ENCODE measurements around the gene P2RY2. TPM values are rescaled to one million over a fixed set of nuclear protein-coding genes. Genes with fewer than 3 reads are reported as not detected.

P2RY2 gene
- total and polyA plus RNA-seq, 10 of the 15 experiments (the other 5 are each of a cell fraction or from before 2014, with no cell fraction given) = 0.03 to 0.23 (median 0.17) TPM; not detected in 7

DNA sequence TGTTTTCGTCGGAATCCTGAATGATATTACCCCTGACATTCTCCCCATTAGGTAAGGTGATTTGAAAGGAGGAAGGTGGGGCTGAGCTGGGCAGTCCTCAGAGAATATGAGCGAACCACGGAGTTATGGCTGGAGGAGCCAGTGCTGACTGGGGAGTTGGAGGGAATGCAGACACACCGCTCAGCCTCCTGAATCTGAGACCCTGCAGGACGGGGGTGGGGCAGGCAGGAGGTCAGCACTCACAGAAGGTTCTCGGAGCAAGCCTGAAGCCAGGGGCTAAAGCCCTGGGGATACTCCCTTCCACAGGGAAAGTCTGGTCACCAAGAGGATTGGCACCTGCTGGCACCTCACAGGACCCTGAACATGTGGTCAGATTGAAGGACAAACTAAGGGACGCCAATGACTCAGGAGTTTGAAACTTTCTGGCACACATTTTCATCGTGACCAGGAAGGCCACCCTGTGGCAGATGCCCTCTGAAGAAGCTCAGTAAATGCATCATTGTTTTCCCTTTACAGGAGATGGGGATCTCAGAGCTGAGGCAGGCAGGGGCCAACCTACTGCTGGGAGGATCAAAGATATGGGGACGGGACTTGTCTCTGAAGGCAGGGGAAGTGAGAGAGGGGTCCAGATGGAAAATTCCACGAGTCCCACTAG, 49.0 kb upstream of the P2RY2 start (continued):
- TF ChIP-seq, protein P1, sequence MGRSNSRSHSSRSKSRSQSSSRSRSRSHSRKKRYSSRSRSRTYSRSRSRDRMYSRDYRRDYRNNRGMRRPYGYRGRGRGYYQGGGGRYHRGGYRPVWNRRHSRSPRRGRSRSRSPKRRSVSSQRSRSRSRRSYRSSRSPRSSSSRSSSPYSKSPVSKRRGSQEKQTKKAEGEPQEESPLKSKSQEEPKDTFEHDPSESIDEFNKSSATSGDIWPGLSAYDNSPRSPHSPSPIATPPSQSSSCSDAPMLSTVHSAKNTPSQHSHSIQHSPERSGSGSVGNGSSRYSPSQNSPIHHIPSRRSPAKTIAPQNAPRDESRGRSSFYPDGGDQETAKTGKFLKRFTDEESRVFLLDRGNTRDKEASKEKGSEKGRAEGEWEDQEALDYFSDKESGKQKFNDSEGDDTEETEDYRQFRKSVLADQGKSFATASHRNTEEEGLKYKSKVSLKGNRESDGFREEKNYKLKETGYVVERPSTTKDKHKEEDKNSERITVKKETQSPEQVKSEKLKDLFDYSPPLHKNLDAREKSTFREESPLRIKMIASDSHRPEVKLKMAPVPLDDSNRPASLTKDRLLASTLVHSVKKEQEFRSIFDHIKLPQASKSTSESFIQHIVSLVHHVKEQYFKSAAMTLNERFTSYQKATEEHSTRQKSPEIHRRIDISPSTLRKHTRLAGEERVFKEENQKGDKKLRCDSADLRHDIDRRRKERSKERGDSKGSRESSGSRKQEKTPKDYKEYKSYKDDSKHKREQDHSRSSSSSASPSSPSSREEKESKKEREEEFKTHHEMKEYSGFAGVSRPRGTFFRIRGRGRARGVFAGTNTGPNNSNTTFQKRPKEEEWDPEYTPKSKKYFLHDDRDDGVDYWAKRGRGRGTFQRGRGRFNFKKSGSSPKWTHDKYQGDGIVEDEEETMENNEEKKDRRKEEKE (IDR thresholded peaks at IDR 0.05) = no peak
- no peak for TF ChIP-seq TCF7 (IDR thresholded peaks at IDR 0.05; ENCODE audit: borderline replicate concordance)
- no peak for TF ChIP-seq CHD2 (IDR thresholded peaks at IDR 0.05; ENCODE audit: borderline replicate concordance, low read depth, low read length)
- no peak for TF ChIP-seq SREBF1 (IDR thresholded peaks at IDR 0.05; ENCODE audit: low read length)
- TF ChIP-seq ZNF384 (IDR thresholded peaks at IDR 0.05; ENCODE audit: borderline replicate concordance, low read depth, low read length) = no peak
- TF ChIP-seq BMI1 (IDR thresholded peaks at IDR 0.05; ENCODE audit: borderline replicate concordance) = no peak
- no peak for TF ChIP-seq IRF4 (IDR thresholded peaks at IDR 0.05; ENCODE audit: low read depth, low read length)

DNA sequence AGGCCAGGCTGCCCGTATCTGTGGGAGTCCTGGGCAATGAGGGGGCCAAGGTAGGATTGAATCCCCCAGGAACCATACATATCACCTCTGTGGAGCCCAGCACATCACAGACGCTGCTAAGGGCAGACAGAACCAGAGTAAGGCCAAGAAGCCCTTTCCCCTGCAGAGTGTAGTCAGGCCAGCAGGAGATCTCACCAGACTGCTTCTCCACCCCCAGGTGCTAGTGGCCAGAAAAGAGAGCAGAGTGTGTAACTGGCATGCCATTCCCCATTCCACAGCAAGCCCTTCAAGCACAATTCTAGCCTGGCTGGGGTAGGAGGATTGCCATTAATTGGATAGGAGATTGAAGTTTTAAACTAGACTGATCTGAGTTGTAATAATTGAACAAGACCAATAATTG, 47.9 kb upstream of the P2RY2 start:
- Histone ChIP-seq H3K36me3 (ENCODE audit: control insufficient read depth in 2 of 2, insufficient read depth in 2 of 2, low read length in 1 of 2) (no peaks in the 10 kb centered on the region), H3K4me3 (no peak overlapping the region), H3K4me1 (ENCODE audit: control insufficient read depth, insufficient read depth, low read length) (peaks cover 35% of the 10 kb centered on the region), H2AFZ (ENCODE audit: control insufficient read depth, low read depth, low read length) (no peak overlapping the region), H3K79me2 (ENCODE audit: control insufficient read depth, insufficient read depth, low read length) (no peaks in the 10 kb centered on the region), H4K20me1 (ENCODE audit: control insufficient read depth, insufficient read depth) (no peaks in the 10 kb centered on the region), H3K9me3 (replicated peaks; ENCODE audit: control insufficient read depth, insufficient read depth, low read length) (no peaks in the 10 kb centered on the region), H3K9ac (ENCODE audit: control insufficient read depth, insufficient read depth, low read length) (no peak overlapping the region), H3K27me3 (replicated peaks in 1 of 2; ENCODE audit: control insufficient read depth in 2 of 2, insufficient read depth in 2 of 2, low read length in 1 of 2) (no peaks in the 10 kb centered on the region), H3K27ac (ENCODE audit: control insufficient read depth, insufficient read depth) (no peak overlapping the region), H3K4me2 (ENCODE audit: control insufficient read depth, insufficient read depth) (no peak overlapping the region)
- CTCF ChIA-PET = interaction anchor here (1.1 to 1.3 kb wide), 2 partner anchors 9 to 17 kb away, joined by 3 to 5 read pairs; no protein-coding TSS in a partner anchor
- SMC1A ChIA-PET (ENCODE audit: uncharacterized antibody, unreplicated experiment) = interaction anchor here (26.8 kb wide), 1 partner anchor 20 kb away, joined by 926 read pairs; the partner anchor contains the start of gene FCHSD2
- TF ChIP-seq CBX5 (IDR thresholded peaks at IDR 0.05; ENCODE audit: low read depth) (no peak), RFX5 (IDR thresholded peaks at IDR 0.05; ENCODE audit: low read depth, low read length) (no peak), STAT3 (IDR thresholded peaks at IDR 0.05; ENCODE audit: low read depth, low read length) (no peak), HCFC1 (IDR thresholded peaks at IDR 0.05; ENCODE audit: low read length) (no peak), TBL1XR1 (IDR thresholded peaks at IDR 0.05; ENCODE audit: low read depth, low read length) (no peak), NBN (IDR thresholded peaks at IDR 0.05) (no peak), GATAD2B (conservative IDR thresholded peaks at IDR 0.05; ENCODE audit: low read depth) (no peak), ZNF274 (IDR thresholded peaks at IDR 0.05; ENCODE audit: insufficient read depth, insufficient read length) (no peak), KAT2A (conservative IDR thresholded peaks at IDR 0.05; ENCODE audit: control insufficient read depth, low read depth, low read length) (no peak), TAF1 (IDR thresholded peaks at IDR 0.05; ENCODE audit: borderline replicate concordance, low read depth, low read length) (no peak)
- in situ Hi-C loops (cut with MboI) (loop anchor here (10.0 kb wide), 1 partner anchor 445 kb away; no protein-coding TSS in a partner anchor), intact Hi-C loops (cut with micrococcal nuclease; ENCODE audit: unreplicated experiment) (no loop called here)
- FAIRE-seq (no peak), ATAC-seq (peak; percentile 43), DNase-seq (ENCODE audit: low read depth, low spot score) (no peak)
- RAD21 ChIA-PET (ENCODE audit: unreplicated experiment) = interaction anchor here (0.8 to 19.6 kb wide), 2 partner anchors 11 to 25 kb away, joined by 3 to 441 read pairs; partner anchors contain the start of gene FCHSD2
- 97% methylated on average over 2 of the region's 2 CpGs for WGBS (ENCODE audit: insufficient coverage, insufficient replicate concordance, low lambda C conversion rate, missing lambda C conversion rate)
- POLR2A ChIA-PET = interaction anchor here (0.6 to 1.4 kb wide), 3 partner anchors 9 to 39 kb away, joined by 3 to 11 read pairs (median 5); no protein-coding TSS in a partner anchor
- BruUV-seq (replicated peaks) = no TSS peak

All from GM12878 (cell line).